Neuronal stem cell (in vitro differentiated cells): ENCODE results near the gene CCDC183.
A peak's percentile ranks its signal among the peaks of the same experiment; 100 is the strongest.

ENCODE experiments used
- DNase-seq: peaks from one replicate; pipeline ENCODE4 v3.0.0-alpha.2; 2013; ENCODE audit warnings: low spot score
- H2AFZ ChIP-seq: one replicate; pipeline ENCODE4 v1.6.1; 2013; ENCODE audit warnings: mild to moderate bottlenecking, low read length, inconsistent platforms
- H2AK5ac ChIP-seq: 2 replicates; pipeline ENCODE4 v1.6.1; 2013; ENCODE audit warnings: low read depth, mild to moderate bottlenecking, inconsistent platforms, low read length, moderate library complexity, mixed read lengths
- H2BK120ac ChIP-seq: 2 replicates; pipeline ENCODE4 v1.6.1; 2013; ENCODE audit warnings: low read depth, mild to moderate bottlenecking, inconsistent platforms, low read length, moderate library complexity, mixed read lengths
- H2BK12ac ChIP-seq: one replicate; pipeline ENCODE4 v1.6.1; 2013; ENCODE audit warnings: low read length, inconsistent platforms
- H2BK15ac ChIP-seq: 2 replicates; pipeline ENCODE4 v1.6.1; 2013; ENCODE audit warnings: mild to moderate bottlenecking, low read length, inconsistent platforms, mixed read lengths
- H2BK5ac ChIP-seq: one replicate; pipeline ENCODE4 v1.6.1; 2013; ENCODE audit warnings: inconsistent platforms, mild to moderate bottlenecking, low read length, moderate library complexity
- H3K14ac ChIP-seq: one replicate; pipeline ENCODE4 v1.6.1; 2013; ENCODE audit warnings: low read length, inconsistent platforms
- H3K18ac ChIP-seq: 2 replicates; pipeline ENCODE4 v1.6.1; 2013; ENCODE audit warnings: low read length, inconsistent platforms
- H3K23ac ChIP-seq: 2 replicates; pipeline ENCODE4 v1.6.1; 2013; ENCODE audit warnings: low read depth, mild to moderate bottlenecking, mixed read lengths, low read length, inconsistent platforms; ENCODE audit not compliant: poor library complexity
- H3K27ac ChIP-seq: replicated peaks from 3 replicates; pipeline ENCODE4 v1.5.1; 2013; ENCODE audit warnings: low read length, inconsistent platforms
- H3K27me3 ChIP-seq, 3 experiments: 2 replicates each; pipeline ENCODE4 v1.6.1; 2013; ENCODE audit warnings: low read length in 3 of 3, mild to moderate bottlenecking in 2 of 3, inconsistent platforms in 1 of 3, low read depth in 1 of 3, mixed read lengths in 1 of 3, moderate library complexity in 1 of 3; ENCODE audit not compliant: control insufficient read depth in 3 of 3, insufficient read depth in 3 of 3
- H3K36me3 ChIP-seq, 2 donors: replicated peaks in 1 of 2; 2 replicates each; pipeline ENCODE4 v1.6.1; 2013; ENCODE audit warnings: low read length in 2 of 2; ENCODE audit not compliant: control insufficient read depth in 2 of 2, insufficient read depth in 2 of 2
- H3K4ac ChIP-seq: 2 replicates; pipeline ENCODE4 v1.6.1; 2013; ENCODE audit warnings: inconsistent platforms, mild to moderate bottlenecking, low read length, moderate library complexity
- H3K4me1 ChIP-seq, 2 donors: 1 replicate in 1 of 2; 2 replicates in 1 of 2; pipeline ENCODE4 v1.6.1; 2013; ENCODE audit warnings: low read length in 2 of 2, low read depth in 1 of 2; ENCODE audit not compliant: control insufficient read depth in 2 of 2, insufficient read depth in 1 of 2
- H3K4me2 ChIP-seq: one replicate; pipeline ENCODE4 v1.6.1; 2013; ENCODE audit warnings: mild to moderate bottlenecking, low read length, inconsistent platforms; ENCODE audit not compliant: insufficient read depth, poor library complexity, severe bottlenecking
- H3K4me3 ChIP-seq, 2 donors: 2 replicates each; pipeline ENCODE4 v1.5.1; 2013; ENCODE audit warnings: low read length in 2 of 2, mild to moderate bottlenecking in 2 of 2, inconsistent platforms in 1 of 2, moderate library complexity in 1 of 2
- H3K79me1 ChIP-seq: one replicate; pipeline ENCODE4 v1.6.1; 2013; ENCODE audit warnings: low read depth, mild to moderate bottlenecking, inconsistent platforms, low read length, moderate library complexity
- H3K9ac ChIP-seq: one replicate; pipeline ENCODE4 v1.6.1; 2013; ENCODE audit warnings: mild to moderate bottlenecking, low read depth, low read length, inconsistent platforms; ENCODE audit not compliant: poor library complexity
- H3K9me3 ChIP-seq, 2 donors: replicated peaks in 1 of 2; 2 replicates each; pipeline versions ENCODE3 to v1.6.1; 2013; ENCODE audit warnings: low read length in 2 of 2, mild to moderate bottlenecking in 2 of 2, inconsistent platforms in 1 of 2, low read depth in 1 of 2, mixed read lengths in 1 of 2, moderate library complexity in 1 of 2; ENCODE audit not compliant: control insufficient read depth in 2 of 2, insufficient read depth in 1 of 2
- H4K8ac ChIP-seq: one replicate; pipeline ENCODE4 v1.6.1; 2013; ENCODE audit warnings: low read depth, mild to moderate bottlenecking, inconsistent platforms, low read length, moderate library complexity
- H4K91ac ChIP-seq: one replicate; pipeline ENCODE4 v1.6.1; 2013; ENCODE audit warnings: low read length, low read depth, mild to moderate bottlenecking, inconsistent platforms; ENCODE audit not compliant: poor library complexity
- WGBS, 2 donors: extraction: QIAGEN DNeasy Blood & Tissue Kit; methylation state at CpG; one replicate each; pipeline ENCODE4 v1.1.7; 2013; ENCODE audit warnings: missing lambda C conversion rate in 2 of 2, mixed read lengths in 1 of 2; ENCODE audit not compliant: insufficient read length in 2 of 2, insufficient replicate concordance in 1 of 2; ENCODE audit errors: extremely low coverage in 2 of 2; 5-methylcytosine and 5-hydroxymethylcytosine counted together

Gene CCDC183

DNA sequence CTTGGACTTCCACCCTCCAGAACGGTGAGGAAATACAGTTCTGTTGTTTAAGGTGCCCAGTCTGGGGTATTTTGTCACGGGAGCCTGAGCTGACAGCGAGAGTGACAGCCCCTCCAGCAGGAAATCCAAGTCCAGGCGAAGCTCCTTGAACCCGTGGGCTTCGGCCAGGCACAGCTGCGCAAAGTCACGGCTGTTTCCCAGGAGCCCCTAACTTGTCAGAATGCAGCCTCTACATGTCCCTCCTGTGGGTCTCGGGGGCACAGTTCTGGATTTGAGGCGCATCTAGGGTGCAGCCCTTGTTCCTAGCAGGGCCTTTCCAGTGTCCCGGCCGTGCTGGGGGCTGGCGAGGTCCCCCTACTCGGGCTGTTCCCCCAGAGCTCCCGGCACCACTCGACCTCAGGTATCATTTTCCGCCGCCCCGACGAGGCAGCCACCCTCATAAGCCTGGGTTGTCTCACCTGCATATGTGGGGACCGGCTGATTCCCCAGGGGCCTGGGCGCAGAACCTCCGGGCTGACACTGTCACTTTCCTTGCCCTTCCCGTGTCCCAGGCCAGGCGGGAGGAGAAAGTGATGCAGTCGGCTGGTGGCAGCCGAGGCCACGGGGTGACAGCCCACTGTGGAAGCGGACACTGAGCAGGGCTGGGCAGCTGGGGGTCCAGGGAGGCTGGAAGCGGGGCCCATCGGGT, 42.6 kb upstream of the CCDC183 start:
- Histone ChIP-seq H3K14ac (peak overlapping the region; percentile 94), H3K4me2 (no peak overlapping the region)

DNA sequence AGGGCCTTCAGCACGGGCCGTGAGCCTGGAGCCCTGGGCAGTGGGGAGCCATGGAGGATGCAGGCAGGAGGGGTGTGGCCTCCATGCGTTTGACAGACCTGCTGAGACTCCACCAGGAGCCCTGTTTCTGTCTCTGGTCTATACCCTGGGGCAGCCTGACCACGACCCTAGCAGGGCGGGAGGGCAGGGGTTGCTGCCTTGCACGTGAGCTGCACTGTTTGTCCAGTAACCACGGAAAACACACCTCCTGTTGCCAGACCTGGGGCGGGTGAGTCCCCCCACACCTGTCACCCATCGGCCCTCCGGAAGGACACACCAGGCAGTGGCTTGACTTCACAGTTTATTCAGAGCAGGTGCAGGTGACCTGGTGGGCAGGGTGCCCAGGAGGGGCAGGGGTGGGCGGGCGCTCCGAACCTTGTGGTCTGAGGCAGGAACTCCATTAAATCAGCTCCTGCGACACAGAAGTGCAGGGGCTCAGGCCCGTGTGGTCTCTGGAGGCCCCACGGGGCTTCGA, 42.0 kb upstream of the CCDC183 start:
- Histone ChIP-seq H3K23ac (no peak overlapping the region), H2AFZ (no peak overlapping the region), H3K27me3 (peaks cover 0 to 5% (median 0%) of the 10 kb centered on the region in 3 experiments), H4K91ac (no peak overlapping the region), H3K4me2 (no peak overlapping the region), H4K8ac (no peak overlapping the region), H3K4ac (no peak overlapping the region), H2BK12ac (peak overlapping the region; percentile 94), H3K4me1 (no peaks in the 10 kb centered on the region), H3K4me3 (no peak overlapping the region), H2BK120ac (peak overlapping the region; percentile 91), H3K14ac (peak overlapping the region; percentile 94), H2AK5ac (peak overlapping the region; percentile 96), H2BK15ac (peak overlapping the region; percentile 67), H3K9me3 (peaks cover 0 to 7% of the 10 kb centered on the region in 2 donors), H3K36me3 (no peaks in the 10 kb centered on the region), H3K9ac (no peak overlapping the region), H3K27ac (no peak overlapping the region), H3K18ac (peak overlapping the region; percentile 38), H2BK5ac (no peak overlapping the region), H3K79me1 (no peaks in the 10 kb centered on the region)
- WGBS, 2 donors = no CpG with 5 or more reads among the region's 17 CpGs
- DNase-seq = no peak

More for the DNA sequence above, 42.6 kb upstream of the CCDC183 start:
- Histone ChIP-seq H3K9ac (no peak overlapping the region), H2BK15ac (peak overlapping the region; percentile 67), H3K4me1 (no peaks in the 10 kb centered on the region), H3K36me3 (no peaks in the 10 kb centered on the region), H3K4ac (no peak overlapping the region), H2AFZ (no peak overlapping the region), H4K8ac (no peak overlapping the region), H2BK5ac (no peak overlapping the region), H3K9me3 (peaks cover 0 to 7% of the 10 kb centered on the region in 2 donors), H4K91ac (no peak overlapping the region), H3K18ac (peak overlapping the region; percentile 38), H2AK5ac (peak overlapping the region; percentile 96), H3K27me3 (peaks cover 0 to 11% (median 0%) of the 10 kb centered on the region in 3 experiments), H2BK120ac (peak overlapping the region; percentile 91), H3K27ac (no peak overlapping the region), H2BK12ac (peak overlapping the region; percentile 94), H3K4me3 (no peak overlapping the region), H3K23ac (no peak overlapping the region), H3K79me1 (no peaks in the 10 kb centered on the region)
- DNase-seq = no peak
- no CpG with 5 or more reads among the region's 31 CpGs for WGBS, 2 donors

DNA sequence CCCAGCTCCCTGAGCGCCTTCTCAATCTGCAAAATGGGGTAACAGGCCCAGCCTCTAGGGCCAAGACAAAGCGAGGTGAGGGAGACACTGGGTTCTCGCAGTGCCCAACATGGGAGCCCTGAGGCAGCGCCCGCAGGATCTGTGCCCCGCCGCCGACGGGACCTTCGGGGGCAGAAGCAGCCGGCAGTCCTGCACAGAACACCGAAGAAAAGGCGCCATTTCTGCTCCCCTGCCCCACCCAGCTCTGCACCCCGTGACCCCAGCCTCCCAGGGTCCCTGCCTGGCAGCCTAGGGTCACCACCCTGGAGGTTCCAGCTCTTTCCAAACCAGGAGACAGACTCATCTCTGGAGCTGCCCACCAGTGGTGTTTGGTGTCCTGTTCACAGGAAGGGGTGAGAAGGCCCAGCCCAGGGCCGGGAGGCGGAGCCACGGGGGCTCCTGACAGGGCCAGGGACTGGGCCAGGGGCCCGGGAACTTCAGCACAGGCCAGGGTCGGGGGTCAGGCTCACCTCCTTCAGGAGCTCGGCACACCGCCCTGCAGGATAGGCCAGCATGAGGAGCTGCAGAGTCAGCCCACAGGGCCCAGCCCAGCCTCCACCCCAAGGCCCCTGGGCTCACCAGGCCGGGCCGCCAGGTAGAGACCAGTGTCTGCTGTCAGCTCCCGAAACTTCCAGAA, 41.4 kb upstream of the CCDC183 start:
- DNase-seq = no peak
- Histone ChIP-seq H2AK5ac (peak overlapping the region; percentile 93), H3K9me3 (peaks cover 0 to 7% of the 10 kb centered on the region in 2 donors)

More for the DNA sequence above, 41.4 kb upstream of the CCDC183 start:
- no peak overlapping the region for H3K27ac ChIP-seq
- H2BK15ac ChIP-seq = peak overlapping the region; percentile 67
- H3K4ac ChIP-seq = no peak overlapping the region
- H3K4me2 ChIP-seq = no peak overlapping the region
- H3K23ac ChIP-seq = peak overlapping the region; percentile 43
- H2BK5ac ChIP-seq = peak overlapping the region; percentile 32
- peak overlapping the region; percentile 7 for H2BK12ac ChIP-seq
- H3K4me1 ChIP-seq = peaks cover 0 to 4% of the 10 kb centered on the region in 2 donors
- H3K36me3 ChIP-seq = no peaks in the 10 kb centered on the region
- no peak overlapping the region for H4K91ac ChIP-seq
- H3K27me3 ChIP-seq = peaks cover 0 to 2% (median 0%) of the 10 kb centered on the region in 3 experiments
- H3K9ac ChIP-seq = peak overlapping the region; percentile 60
- H3K79me1 ChIP-seq = no peaks in the 10 kb centered on the region
- no peak overlapping the region for H4K8ac ChIP-seq
- peak overlapping the region; percentile 66 for H2AFZ ChIP-seq
- no CpG with 5 or more reads among the region's 24 CpGs for WGBS, 2 donors
- no peak overlapping the region for H3K4me3 ChIP-seq
- no peak overlapping the region for H2BK120ac ChIP-seq
- no peak overlapping the region for H3K14ac ChIP-seq
- H3K18ac ChIP-seq = peak overlapping the region; percentile 60
